Osteoblast (primary cell): ENCODE measurements around the gene PCDH9. TPM values are rescaled to one million over a fixed set of nuclear protein-coding genes. Genes with fewer than 3 reads are reported as not detected.

Source experiments
- DNase-seq: peaks from one replicate; pipeline ENCODE4 v3.0.0; 2011; ENCODE audit warnings: low spot score, mixed read lengths; ENCODE audit not compliant: insufficient read length; ENCODE audit errors: missing footprints
- H2AFZ ChIP-seq: 2 replicates; pipeline ENCODE4 v1.6.0; 2011; ENCODE audit warnings: mild to moderate bottlenecking, low read length
- H3K27ac ChIP-seq: 2 replicates; pipeline ENCODE4 v1.5.1; 2011; ENCODE audit warnings: mild to moderate bottlenecking, low read depth, low read length, moderate library complexity
- H3K27me3 ChIP-seq: 2 replicates; pipeline ENCODE4 v1.6.0; 2012; ENCODE audit warnings: mild to moderate bottlenecking, control low read depth, inconsistent platforms, low read length, moderate library complexity; ENCODE audit not compliant: insufficient read depth
- H3K36me3 ChIP-seq: 2 replicates; pipeline ENCODE4 v1.5.1; 2011; ENCODE audit warnings: mild to moderate bottlenecking, low read length, control low read depth, moderate library complexity; ENCODE audit not compliant: insufficient read depth
- H3K4me1 ChIP-seq: 2 replicates; pipeline ENCODE4 v1.5.1; 2011; ENCODE audit warnings: mild to moderate bottlenecking, low read length, control low read depth, moderate library complexity; ENCODE audit not compliant: insufficient read depth
- H3K4me2 ChIP-seq: 2 replicates; pipeline ENCODE4 v1.6.0; 2011; ENCODE audit warnings: mild to moderate bottlenecking, low read length; ENCODE audit not compliant: insufficient read depth
- H3K4me3 ChIP-seq: fragments of 200-600 bp; sonication (generic); 3 replicates; pipeline ENCODE4 v1.5.1; 2012; ENCODE audit warnings: mild to moderate bottlenecking, low read length, inconsistent platforms; ENCODE audit not compliant: insufficient read depth
- H3K79me2 ChIP-seq: 2 replicates; pipeline ENCODE4 v1.6.0; 2012; ENCODE audit warnings: mild to moderate bottlenecking, low read length, control low read depth, inconsistent platforms; ENCODE audit not compliant: insufficient read depth
- H3K9me3 ChIP-seq: 2 replicates; pipeline ENCODE4 v1.5.1; 2011; ENCODE audit warnings: low read depth, low read length, control low read depth
- H4K20me1 ChIP-seq: 2 replicates; pipeline ENCODE4 v1.6.0; 2012; ENCODE audit warnings: mild to moderate bottlenecking, low read length, control low read depth; ENCODE audit not compliant: insufficient read depth
- CTCF ChIP-seq: IDR thresholded peaks from 2 replicates; pipeline ENCODE4 v1.5.1; 2011; ENCODE audit warnings: mild to moderate bottlenecking, low read depth, low read length, moderate library complexity; ENCODE audit errors: extremely low read depth
- total RNA-seq: library from RNA; depleted of rRNA; stranded (reverse); fragments of >200 nt; gene quantifications from 2 replicates; pipeline ENCODE4 v1.2.3, GENCODE V29; 2012

PCDH9 gene
- total RNA-seq, 1 donor: 1.1 TPM

DNA sequence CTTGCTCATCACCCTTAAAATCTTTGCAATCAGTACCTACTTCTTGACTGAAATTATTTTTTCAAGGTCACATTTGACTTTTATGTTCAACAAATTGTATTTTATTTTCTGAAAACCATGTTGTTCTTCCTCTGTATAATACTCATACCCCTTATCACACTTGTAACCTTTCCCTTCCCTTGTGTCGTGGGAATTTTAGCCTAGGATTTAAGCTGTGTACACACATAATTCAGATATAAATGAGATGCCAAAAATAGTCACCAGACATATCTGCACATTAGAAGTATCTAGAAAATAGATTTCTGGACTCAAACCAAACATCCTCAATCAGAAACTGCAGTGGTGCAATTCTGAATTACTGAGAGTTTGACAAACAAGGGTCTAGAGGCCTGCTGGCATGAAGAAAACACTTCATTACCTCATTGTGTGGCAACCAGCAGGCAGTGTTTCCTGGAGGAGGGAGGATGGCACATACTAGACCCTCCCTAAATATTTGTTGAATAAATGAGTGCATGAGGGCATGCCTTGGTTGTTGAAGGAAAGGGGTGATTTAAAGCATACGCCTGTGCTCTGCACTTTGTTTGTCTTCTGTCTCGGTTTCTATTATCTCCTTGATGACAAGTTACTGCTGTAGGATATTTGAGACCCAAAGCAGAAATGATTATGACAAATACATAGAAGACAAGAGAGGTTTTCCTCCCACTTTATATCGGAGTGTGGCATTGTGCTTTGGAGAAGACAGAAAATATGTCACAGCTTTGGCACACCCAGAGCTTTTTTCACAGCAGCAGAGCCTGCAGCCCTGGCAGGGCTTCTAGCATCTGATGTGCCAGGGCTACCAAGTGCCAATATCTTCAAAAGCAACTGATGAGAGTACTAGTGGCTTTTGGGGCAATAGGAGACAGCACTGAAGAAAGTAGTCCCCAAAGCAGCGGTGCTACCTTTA lies 881.1 kb downstream of the PCDH9 start:
- peak; percentile 10 for DNase-seq
- H3K79me2 ChIP-seq: no peaks in the 10 kb centered on the region
- no peak overlapping the region for H3K4me2 ChIP-seq
- H3K27me3 ChIP-seq: no peaks in the 10 kb centered on the region
- H2AFZ ChIP-seq: no peak overlapping the region
- no peak overlapping the region for H3K4me3 ChIP-seq
- H4K20me1 ChIP-seq: no peaks in the 10 kb centered on the region
- TF ChIP-seq CTCF: no peak
- no peaks in the 10 kb centered on the region for H3K4me1 ChIP-seq
- H3K9me3 ChIP-seq: no peaks in the 10 kb centered on the region
- H3K36me3 ChIP-seq: no peaks in the 10 kb centered on the region
- H3K27ac ChIP-seq: no peak overlapping the region

GRCh38 chr13:66347486-66348117 lies 882.5 kb downstream of the PCDH9 start:
- H3K4me1 ChIP-seq: no peaks in the 10 kb centered on the region
- H3K4me3 ChIP-seq: no peak overlapping the region
- H3K4me2 ChIP-seq: no peak overlapping the region
- no peaks in the 10 kb centered on the region for H3K79me2 ChIP-seq
- no peak overlapping the region for H3K27ac ChIP-seq
- no peak overlapping the region for H2AFZ ChIP-seq
- TF ChIP-seq CTCF: no peak
- H4K20me1 ChIP-seq: no peaks in the 10 kb centered on the region
- H3K9me3 ChIP-seq: no peaks in the 10 kb centered on the region
- no peaks in the 10 kb centered on the region for H3K36me3 ChIP-seq
- no peaks in the 10 kb centered on the region for H3K27me3 ChIP-seq
- no peak for DNase-seq

GRCh38 chr13:66345971-66346370 lies 884.2 kb downstream of the PCDH9 start:
- H3K27ac ChIP-seq: no peak overlapping the region
- DNase-seq: no peak
- no peak overlapping the region for H3K4me3 ChIP-seq
- no peaks in the 10 kb centered on the region for H3K79me2 ChIP-seq
- H2AFZ ChIP-seq: no peak overlapping the region
- H3K4me2 ChIP-seq: no peak overlapping the region
- H3K36me3 ChIP-seq: no peaks in the 10 kb centered on the region
- no peaks in the 10 kb centered on the region for H3K27me3 ChIP-seq
- H3K4me1 ChIP-seq: no peaks in the 10 kb centered on the region
- no peak for TF ChIP-seq CTCF
- no peaks in the 10 kb centered on the region for H3K9me3 ChIP-seq
- H4K20me1 ChIP-seq: no peaks in the 10 kb centered on the region

DNA sequence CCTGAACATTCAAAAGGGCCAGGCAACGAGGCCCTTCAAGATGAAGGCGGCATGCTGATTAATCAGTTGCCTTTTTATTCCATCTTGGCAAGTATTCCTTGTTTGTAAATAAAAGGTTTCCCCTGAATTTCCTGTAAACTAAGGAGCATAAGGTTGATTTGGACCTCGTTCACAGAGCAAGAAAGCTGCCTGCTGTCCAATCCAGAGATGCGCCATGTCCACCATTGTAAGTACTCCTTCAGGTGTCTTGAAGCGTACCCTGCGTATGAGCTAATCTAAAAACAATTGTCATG lies 884.7 kb downstream of the PCDH9 start:
- H3K4me3 ChIP-seq: no peak overlapping the region
- no peak overlapping the region for H3K27ac ChIP-seq
- H3K27me3 ChIP-seq: no peaks in the 10 kb centered on the region
- no peak overlapping the region for H3K4me2 ChIP-seq
- H3K79me2 ChIP-seq: no peaks in the 10 kb centered on the region
- TF ChIP-seq CTCF: no peak
- H3K4me1 ChIP-seq: no peaks in the 10 kb centered on the region
- no peak for DNase-seq
- H3K9me3 ChIP-seq: no peaks in the 10 kb centered on the region
- H2AFZ ChIP-seq: no peak overlapping the region
- no peaks in the 10 kb centered on the region for H3K36me3 ChIP-seq
- no peaks in the 10 kb centered on the region for H4K20me1 ChIP-seq
